Panc1 (cell line): Measurements from ENCODE around the gene NKX2-4. TPM values are rescaled to one million over a fixed set of nuclear protein-coding genes. Genes with fewer than 3 reads are reported as not detected.

Experiments used
- ATAC-seq: fragments of 200-7000 bp; cut with Tn5 transposase; 2 replicates; pipeline ENCODE4 v1.9.1; 2020; ENCODE audit warnings: mild to moderate bottlenecking, moderate library complexity
- BruUV-seq: library from RNA; stranded (reverse); fragments of 400-500 nt; replicated peaks from 2 replicates; lab custom pipeline; 2021; lab: Mats Ljungman, UMichigan
- CTCF ChIA-PET: fragments of 300-600 bp; sonication (Branson Sonifier 250); formaldehyde crosslinking; loops from one replicate; lab custom pipeline; 2022; ENCODE audit warnings: antibody characterized with exemption; lab: Charles Lee
- POLR2A ChIA-PET: fragments of 300-600 bp; sonication (Branson Sonifier 250); formaldehyde crosslinking; loops from one replicate; lab custom pipeline; 2022; ENCODE audit warnings: antibody characterized with exemption; lab: Charles Lee
- DNase-seq: peaks from one replicate; pipeline ENCODE4 v3.0.0-alpha.2; 2010; ENCODE audit warnings: low read depth, low spot score
- H3K27ac ChIP-seq: 2 replicates; pipeline ENCODE4 v1.5.1; 2011; ENCODE audit warnings: mild to moderate bottlenecking, low read length, inconsistent platforms
- H3K27me3 ChIP-seq: fragments of 200-500 bp; sonication (Bioruptor generic); 2 replicates; pipeline ENCODE4 v1.6.0; 2014; ENCODE audit warnings: low read length, inconsistent platforms; ENCODE audit not compliant: control insufficient read depth, insufficient read depth
- H3K36me3 ChIP-seq: fragments of 200-500 bp; sonication (Bioruptor generic); 2 replicates; pipeline ENCODE4 v1.5.1; 2014; ENCODE audit warnings: inconsistent platforms, mild to moderate bottlenecking, low read length, moderate library complexity; ENCODE audit not compliant: control insufficient read depth, insufficient read depth
- H3K4me1 ChIP-seq: 2 replicates; pipeline ENCODE4 v1.5.1; 2011; ENCODE audit warnings: inconsistent platforms, mild to moderate bottlenecking, low read length, moderate library complexity; ENCODE audit not compliant: control insufficient read depth, insufficient read depth
- H3K4me3 ChIP-seq, 2 experiments: 2 replicates each; pipeline ENCODE4 v1.5.1; 2011 to 2012; ENCODE audit warnings: low read depth in 2 of 2, low read length in 2 of 2, mild to moderate bottlenecking in 2 of 2, inconsistent platforms in 1 of 2, moderate library complexity in 1 of 2
- H3K9me3 ChIP-seq: fragments of 200-500 bp; sonication (Bioruptor generic); 2 replicates; pipeline ENCODE4 v1.5.1; 2014; ENCODE audit warnings: low read depth, mild to moderate bottlenecking, inconsistent platforms, low read length, moderate library complexity; ENCODE audit not compliant: control insufficient read depth, insufficient read depth
- POLR2AphosphoS5 ChIP-seq: IDR thresholded peaks from 2 replicates; pipeline ENCODE4 v1.6.1; 2012; ENCODE audit warnings: mild to moderate bottlenecking, low read depth, low read length, moderate library complexity
- SIN3A ChIP-seq: IDR thresholded peaks from 2 replicates; pipeline ENCODE4 v1.6.1; 2012; ENCODE audit warnings: low read depth, mild to moderate bottlenecking, low read length, moderate library complexity, borderline replicate concordance; ENCODE audit not compliant: insufficient read depth
- TCF7L2 ChIP-seq: IDR thresholded peaks from 2 replicates; pipeline ENCODE4 v1.6.1; 2011; ENCODE audit warnings: mild to moderate bottlenecking, low read depth, low read length, inconsistent platforms
- in situ Hi-C: cut with HindIII; loops from 2 replicates; pipeline ENCODE4 v1.10.0; 2016; ENCODE audit warnings: low sequenced_read_pairs, low pct_unique_long_range_greater_than_20kb
- intact Hi-C: fragments of 100-400 bp; cut with micrococcal nuclease; formaldehyde crosslinking; loops from one replicate; pipeline ENCODE4 v1.10.0; 2022; ENCODE audit not compliant: unreplicated experiment
- total RNA-seq: library from RNA; stranded (reverse); gene quantifications from one replicate; pipeline ENCODE4 v1.2.1, GENCODE V29; 2021; ENCODE audit not compliant: unreplicated experiment
- TF ChIP-seq, protein P1 (sequence below): fragments of 450-650 bp; IDR thresholded peaks from 2 replicates; pipeline ENCODE4 v1.5.1; 2017; ENCODE audit warnings: mild to moderate bottlenecking
- TF ChIP-seq, protein P2 (sequence below), 2 experiments: IDR thresholded peaks; 2 replicates each; pipeline ENCODE4 v1.6.1; 2011 to 2012; ENCODE audit warnings: low read depth in 2 of 2, control low read depth in 1 of 2, low read length in 1 of 2, mild to moderate bottlenecking in 1 of 2, moderate library complexity in 1 of 2; ENCODE audit not compliant: insufficient read depth in 1 of 2

NKX2-4 gene
- total RNA-seq, 1 experiment from 2014 or later: not detected

DNA sequence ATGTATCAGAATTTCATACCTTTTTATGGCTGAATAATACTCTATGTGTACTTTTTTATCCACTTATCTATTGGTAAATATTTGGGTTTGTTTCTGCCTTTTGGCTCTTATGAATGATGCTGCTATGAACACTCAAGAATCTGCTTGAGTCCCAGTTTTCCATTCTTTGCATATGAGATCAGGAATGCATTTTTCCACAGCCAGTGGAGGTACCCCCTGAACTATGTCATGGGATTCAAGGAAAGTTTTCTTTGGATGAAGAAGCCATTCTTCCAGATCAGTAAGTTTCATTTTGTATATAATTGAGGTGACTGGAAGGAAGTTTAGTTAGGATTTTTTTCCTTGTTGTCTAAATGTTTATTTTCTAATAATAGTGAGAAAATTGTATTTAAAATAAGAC is 40.9 kb downstream of the NKX2-4 start:
- ChIA-PET POLR2A (no interaction called here), CTCF (no interaction called here)
- H3K27me3 ChIP-seq: no peaks in the 10 kb centered on the region
- no peaks in the 10 kb centered on the region for H3K4me1 ChIP-seq
- no peaks in the 10 kb centered on the region for H3K9me3 ChIP-seq
- intact Hi-C loops: no loop called here
- in situ Hi-C loops: no loop called here
- peaks cover 42% of the 10 kb centered on the region for H3K36me3 ChIP-seq
- no TSS peak for BruUV-seq
- ATAC-seq (no peak), DNase-seq (no peak)
- TF ChIP-seq, protein P1, sequence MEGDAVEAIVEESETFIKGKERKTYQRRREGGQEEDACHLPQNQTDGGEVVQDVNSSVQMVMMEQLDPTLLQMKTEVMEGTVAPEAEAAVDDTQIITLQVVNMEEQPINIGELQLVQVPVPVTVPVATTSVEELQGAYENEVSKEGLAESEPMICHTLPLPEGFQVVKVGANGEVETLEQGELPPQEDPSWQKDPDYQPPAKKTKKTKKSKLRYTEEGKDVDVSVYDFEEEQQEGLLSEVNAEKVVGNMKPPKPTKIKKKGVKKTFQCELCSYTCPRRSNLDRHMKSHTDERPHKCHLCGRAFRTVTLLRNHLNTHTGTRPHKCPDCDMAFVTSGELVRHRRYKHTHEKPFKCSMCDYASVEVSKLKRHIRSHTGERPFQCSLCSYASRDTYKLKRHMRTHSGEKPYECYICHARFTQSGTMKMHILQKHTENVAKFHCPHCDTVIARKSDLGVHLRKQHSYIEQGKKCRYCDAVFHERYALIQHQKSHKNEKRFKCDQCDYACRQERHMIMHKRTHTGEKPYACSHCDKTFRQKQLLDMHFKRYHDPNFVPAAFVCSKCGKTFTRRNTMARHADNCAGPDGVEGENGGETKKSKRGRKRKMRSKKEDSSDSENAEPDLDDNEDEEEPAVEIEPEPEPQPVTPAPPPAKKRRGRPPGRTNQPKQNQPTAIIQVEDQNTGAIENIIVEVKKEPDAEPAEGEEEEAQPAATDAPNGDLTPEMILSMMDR: no peak
- TF ChIP-seq POLR2AphosphoS5 (no peak), TCF7L2 (no peak), SIN3A (no peak)
- TF ChIP-seq, protein P2, sequence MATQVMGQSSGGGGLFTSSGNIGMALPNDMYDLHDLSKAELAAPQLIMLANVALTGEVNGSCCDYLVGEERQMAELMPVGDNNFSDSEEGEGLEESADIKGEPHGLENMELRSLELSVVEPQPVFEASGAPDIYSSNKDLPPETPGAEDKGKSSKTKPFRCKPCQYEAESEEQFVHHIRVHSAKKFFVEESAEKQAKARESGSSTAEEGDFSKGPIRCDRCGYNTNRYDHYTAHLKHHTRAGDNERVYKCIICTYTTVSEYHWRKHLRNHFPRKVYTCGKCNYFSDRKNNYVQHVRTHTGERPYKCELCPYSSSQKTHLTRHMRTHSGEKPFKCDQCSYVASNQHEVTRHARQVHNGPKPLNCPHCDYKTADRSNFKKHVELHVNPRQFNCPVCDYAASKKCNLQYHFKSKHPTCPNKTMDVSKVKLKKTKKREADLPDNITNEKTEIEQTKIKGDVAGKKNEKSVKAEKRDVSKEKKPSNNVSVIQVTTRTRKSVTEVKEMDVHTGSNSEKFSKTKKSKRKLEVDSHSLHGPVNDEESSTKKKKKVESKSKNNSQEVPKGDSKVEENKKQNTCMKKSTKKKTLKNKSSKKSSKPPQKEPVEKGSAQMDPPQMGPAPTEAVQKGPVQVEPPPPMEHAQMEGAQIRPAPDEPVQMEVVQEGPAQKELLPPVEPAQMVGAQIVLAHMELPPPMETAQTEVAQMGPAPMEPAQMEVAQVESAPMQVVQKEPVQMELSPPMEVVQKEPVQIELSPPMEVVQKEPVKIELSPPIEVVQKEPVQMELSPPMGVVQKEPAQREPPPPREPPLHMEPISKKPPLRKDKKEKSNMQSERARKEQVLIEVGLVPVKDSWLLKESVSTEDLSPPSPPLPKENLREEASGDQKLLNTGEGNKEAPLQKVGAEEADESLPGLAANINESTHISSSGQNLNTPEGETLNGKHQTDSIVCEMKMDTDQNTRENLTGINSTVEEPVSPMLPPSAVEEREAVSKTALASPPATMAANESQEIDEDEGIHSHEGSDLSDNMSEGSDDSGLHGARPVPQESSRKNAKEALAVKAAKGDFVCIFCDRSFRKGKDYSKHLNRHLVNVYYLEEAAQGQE (IDR thresholded peaks at IDR 0.05; ENCODE audit: insufficient read depth in 1 of 2, low read depth in 2 of 2, low read length in 1 of 2): no peak
- no peak overlapping the region for H3K27ac ChIP-seq
- H3K4me3 ChIP-seq: no peak overlapping the region

DNA sequence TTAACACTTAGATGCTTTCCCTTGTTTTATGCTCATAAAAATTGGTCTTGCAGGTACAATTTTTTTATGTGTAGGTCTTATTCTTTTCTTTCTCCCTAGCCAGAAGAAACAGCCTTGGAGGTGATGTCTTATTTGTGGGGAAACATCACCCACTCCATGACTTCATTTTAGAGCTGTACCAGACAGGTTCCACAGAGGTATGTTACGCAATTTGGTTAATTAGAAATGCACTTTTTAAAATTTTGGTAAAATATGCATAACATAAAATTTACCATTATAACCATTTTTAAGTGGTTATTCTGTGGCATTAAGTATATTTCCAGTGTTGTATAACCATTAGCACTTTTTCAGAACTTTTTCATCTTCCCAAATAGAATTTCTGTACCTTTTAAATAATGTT is 41.3 kb downstream of the NKX2-4 start:
- in situ Hi-C loops (no loop called here), intact Hi-C loops (no loop called here)
- POLR2A ChIA-PET: no interaction called here
- ATAC-seq (no peak), DNase-seq (no peak)
- Histone ChIP-seq H3K4me3 (no peak overlapping the region), H3K9me3 (no peaks in the 10 kb centered on the region), H3K27ac (no peak overlapping the region), H3K27me3 (no peaks in the 10 kb centered on the region), H3K36me3 (peaks cover 42% of the 10 kb centered on the region), H3K4me1 (no peaks in the 10 kb centered on the region)
- BruUV-seq: no TSS peak
- CTCF ChIA-PET: no interaction called here
- no peak for TF ChIP-seq SIN3A

DNA sequence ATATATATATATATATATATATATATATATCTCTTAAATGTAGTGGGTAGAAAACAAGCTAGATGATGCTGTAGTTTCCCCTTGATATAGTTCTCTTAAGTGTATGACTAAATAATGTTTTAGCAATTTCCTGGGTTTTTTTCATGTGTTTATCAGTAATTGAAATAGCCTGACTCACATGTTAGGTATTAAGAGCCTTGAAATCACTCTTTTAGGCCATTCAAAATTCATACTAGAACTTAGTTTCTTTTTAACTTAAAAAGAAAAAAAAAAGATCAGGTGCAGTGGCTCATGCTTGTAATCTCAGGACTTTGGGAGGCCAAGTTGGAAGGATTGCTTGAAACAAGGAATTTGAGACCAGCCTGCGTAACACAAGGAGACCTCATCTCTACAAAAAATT is 44.1 kb downstream of the NKX2-4 start:
- in situ Hi-C loops: no loop called here
- ATAC-seq: no peak
- CTCF ChIA-PET: interaction anchor here (0.5 kb wide), 1 partner anchor 40 kb away, joined by 3 read pairs; no protein-coding TSS in a partner anchor

More for the DNA sequence above, 44.1 kb downstream of the NKX2-4 start:
- Histone ChIP-seq H3K27me3 (no peaks in the 10 kb centered on the region), H3K4me3 (no peak overlapping the region), H3K9me3 (no peaks in the 10 kb centered on the region), H3K36me3 (peaks cover 31% of the 10 kb centered on the region), H3K4me1 (no peaks in the 10 kb centered on the region), H3K27ac (no peak overlapping the region)
- no peak for TF ChIP-seq SIN3A
- no peak for TF ChIP-seq POLR2AphosphoS5
- TF ChIP-seq, protein P1: no peak
- TF ChIP-seq, protein P2 (IDR thresholded peaks at IDR 0.05; ENCODE audit: insufficient read depth in 1 of 2, low read depth in 2 of 2, low read length in 1 of 2): no peak
- TF ChIP-seq TCF7L2: no peak
- BruUV-seq: no TSS peak
- POLR2A ChIA-PET: no interaction called here
- intact Hi-C loops: no loop called here
- DNase-seq: no peak
